ENCODE data around the gene BHLHE23.

DNA sequence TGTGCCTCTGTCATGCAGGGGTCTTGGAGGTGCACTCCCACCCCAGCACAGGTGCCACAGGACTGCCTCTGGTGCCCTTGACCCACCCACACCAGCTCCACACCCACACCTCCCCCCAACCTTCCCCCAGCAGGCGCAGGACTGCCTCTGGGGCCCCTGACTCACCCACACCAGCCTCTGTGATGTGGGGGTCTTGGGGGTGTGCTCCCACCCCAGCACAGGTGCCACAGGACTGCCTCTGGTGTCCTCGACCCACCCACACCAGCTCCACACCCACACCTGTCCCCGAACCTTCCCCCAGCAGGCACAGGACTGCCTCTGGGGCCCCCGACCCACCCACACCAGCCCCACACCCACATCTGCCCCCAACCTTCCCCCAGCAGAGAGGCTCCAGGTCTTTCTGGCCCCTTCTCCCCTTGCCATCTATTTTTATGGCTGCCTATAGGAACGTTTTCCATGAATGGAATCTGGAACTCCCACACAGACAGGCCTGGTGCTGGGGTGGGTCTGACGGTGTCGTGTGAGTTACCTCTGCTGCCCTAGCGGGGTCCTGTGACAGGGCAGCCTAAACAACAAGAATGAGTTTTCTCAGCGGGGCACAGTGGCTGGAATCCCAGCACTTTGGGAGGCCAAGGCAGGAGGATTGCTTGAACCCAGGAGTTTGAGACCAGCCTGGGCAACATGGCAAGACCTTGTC lies 30.8 kb downstream of the BHLHE23 start:
- TF ChIP-seq, protein P1, sequence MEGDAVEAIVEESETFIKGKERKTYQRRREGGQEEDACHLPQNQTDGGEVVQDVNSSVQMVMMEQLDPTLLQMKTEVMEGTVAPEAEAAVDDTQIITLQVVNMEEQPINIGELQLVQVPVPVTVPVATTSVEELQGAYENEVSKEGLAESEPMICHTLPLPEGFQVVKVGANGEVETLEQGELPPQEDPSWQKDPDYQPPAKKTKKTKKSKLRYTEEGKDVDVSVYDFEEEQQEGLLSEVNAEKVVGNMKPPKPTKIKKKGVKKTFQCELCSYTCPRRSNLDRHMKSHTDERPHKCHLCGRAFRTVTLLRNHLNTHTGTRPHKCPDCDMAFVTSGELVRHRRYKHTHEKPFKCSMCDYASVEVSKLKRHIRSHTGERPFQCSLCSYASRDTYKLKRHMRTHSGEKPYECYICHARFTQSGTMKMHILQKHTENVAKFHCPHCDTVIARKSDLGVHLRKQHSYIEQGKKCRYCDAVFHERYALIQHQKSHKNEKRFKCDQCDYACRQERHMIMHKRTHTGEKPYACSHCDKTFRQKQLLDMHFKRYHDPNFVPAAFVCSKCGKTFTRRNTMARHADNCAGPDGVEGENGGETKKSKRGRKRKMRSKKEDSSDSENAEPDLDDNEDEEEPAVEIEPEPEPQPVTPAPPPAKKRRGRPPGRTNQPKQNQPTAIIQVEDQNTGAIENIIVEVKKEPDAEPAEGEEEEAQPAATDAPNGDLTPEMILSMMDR (IDR thresholded peaks at IDR 0.05 in 4 of 5, conservative IDR thresholded peaks at IDR 0.05 in 1 of 5), result no peak
- TF ChIP-seq POLR2A (IDR thresholded peaks at IDR 0.05), result no peak

Measured in gastrocnemius medialis (tissue), 4 donors.